SK-N-SH treated with all-trans-retinoic acid at 6 μM for 48 hours (cell line): ENCODE results near the gene TAX1BP3.

ENCODE experiments used
- ATAC-seq: fragments of 200-7000 bp; cut with Tn5 transposase; 3 replicates; pipeline ENCODE4 v1.9.1; 2020; ENCODE audit warnings: mild to moderate bottlenecking, moderate library complexity
- ARNTL ChIP-seq: fragments of 450-650 bp; formaldehyde crosslinking; IDR thresholded peaks from 2 replicates; pipeline ENCODE4 v1.5.0; 2020; ENCODE audit warnings: low read depth, mild to moderate bottlenecking, moderate library complexity, borderline replicate concordance
- BACH2 ChIP-seq: fragments of 250-450 bp; sonication (Bioruptor Pico); IDR thresholded peaks from 2 replicates; pipeline ENCODE4 v1.9.0; 2021; ENCODE audit warnings: mild to moderate bottlenecking, borderline replicate concordance
- CREB5 ChIP-seq: fragments of 250-450 bp; sonication (Bioruptor Pico); IDR thresholded peaks from 2 replicates; pipeline ENCODE4 v1.5.1; 2020; ENCODE audit warnings: low read depth, mild to moderate bottlenecking, moderate library complexity
- ESRRG ChIP-seq: fragments of 250-450 bp; sonication (Bioruptor Pico); IDR thresholded peaks from 2 replicates; pipeline ENCODE4 v1.6.1; 2021; ENCODE audit warnings: mild to moderate bottlenecking
- GLIS3 ChIP-seq: fragments of 250-450 bp; sonication (Bioruptor Pico); IDR thresholded peaks from 2 replicates; pipeline ENCODE4 v1.5.0; 2020; ENCODE audit warnings: mild to moderate bottlenecking, moderate library complexity
- ISL1 ChIP-seq: fragments of 250-450 bp; sonication (Bioruptor Pico); IDR thresholded peaks from 2 replicates; pipeline ENCODE4 v2.1.2; 2022; ENCODE audit warnings: mild to moderate bottlenecking, moderate library complexity
- OSR1 ChIP-seq: fragments of 250-450 bp; sonication (Bioruptor Pico); IDR thresholded peaks from 2 replicates; pipeline ENCODE4 v1.8.0; 2022; ENCODE audit warnings: moderate library complexity, mild to moderate bottlenecking, inconsistent platforms
- PATZ1 ChIP-seq: fragments of 250-450 bp; sonication (Bioruptor Pico); IDR thresholded peaks from 2 replicates; pipeline ENCODE4 v1.8.0; 2020; ENCODE audit warnings: mild to moderate bottlenecking, moderate library complexity, borderline replicate concordance
- PPARA ChIP-seq: fragments of 250-450 bp; sonication (Bioruptor Pico); IDR thresholded peaks from 2 replicates; pipeline ENCODE4 v1.5.0; 2020; ENCODE audit warnings: mild to moderate bottlenecking, borderline replicate concordance
- RARB ChIP-seq: fragments of 250-450 bp; sonication (Bioruptor Pico); IDR thresholded peaks from 2 replicates; pipeline ENCODE4 v1.8.0; 2021; ENCODE audit warnings: mild to moderate bottlenecking, moderate library complexity
- SNAI2 ChIP-seq: fragments of 250-450 bp; sonication (Bioruptor Pico); IDR thresholded peaks from 2 replicates; pipeline ENCODE4 v1.5.0; 2020; ENCODE audit warnings: mild to moderate bottlenecking, moderate library complexity
- TCF4 ChIP-seq: fragments of 250-450 bp; sonication (Bioruptor Pico); IDR thresholded peaks from 2 replicates; pipeline ENCODE4 v1.8.0; 2021; ENCODE audit warnings: mild to moderate bottlenecking, moderate library complexity, borderline replicate concordance
- TOX ChIP-seq: fragments of 250-450 bp; sonication (Bioruptor Pico); IDR thresholded peaks from 2 replicates; pipeline ENCODE4 v1.8.0; 2021; ENCODE audit warnings: mild to moderate bottlenecking, moderate library complexity, borderline replicate concordance
- TSHZ2 ChIP-seq: fragments of 250-450 bp; sonication (Bioruptor Pico); IDR thresholded peaks from 2 replicates; pipeline ENCODE4 v1.5.0; 2020; ENCODE audit warnings: mild to moderate bottlenecking, moderate library complexity
- ZC3H10 ChIP-seq: fragments of 250-450 bp; sonication (Bioruptor Pico); IDR thresholded peaks from 2 replicates; pipeline ENCODE4 v1.5.1; 2021; ENCODE audit warnings: mild to moderate bottlenecking, moderate library complexity
- ZFP3 ChIP-seq: fragments of 250-450 bp; sonication (Bioruptor Pico); IDR thresholded peaks from 2 replicates; pipeline ENCODE4 v1.5.0; 2020; ENCODE audit warnings: mild to moderate bottlenecking, moderate library complexity
- ZFP30 ChIP-seq: fragments of 450-650 bp; formaldehyde crosslinking; IDR thresholded peaks from 2 replicates; pipeline ENCODE4 v1.5.0; 2022; ENCODE audit warnings: mild to moderate bottlenecking, moderate library complexity
- ZNF565 ChIP-seq: fragments of 450-650 bp; formaldehyde crosslinking; conservative IDR thresholded peaks from 2 replicates; pipeline ENCODE4 v1.5.0; 2020; ENCODE audit warnings: low read depth, mild to moderate bottlenecking, moderate library complexity
- ZNF70 ChIP-seq: fragments of 450-650 bp; formaldehyde crosslinking; IDR thresholded peaks from 2 replicates; pipeline ENCODE4 v1.5.0; 2020; ENCODE audit warnings: mild to moderate bottlenecking, moderate library complexity
- ZNF8 ChIP-seq: fragments of 450-650 bp; formaldehyde crosslinking; IDR thresholded peaks from 2 replicates; pipeline ENCODE4 v1.5.0; 2020; ENCODE audit warnings: mild to moderate bottlenecking, moderate library complexity
- TF ChIP-seq, protein P1 (sequence below): fragments of 250-450 bp; sonication (Bioruptor Pico); IDR thresholded peaks from 2 replicates; pipeline ENCODE4 v1.5.1; 2021; ENCODE audit warnings: mild to moderate bottlenecking, moderate library complexity
- TF ChIP-seq, protein P2 (sequence below): fragments of 250-450 bp; sonication (Bioruptor Pico); IDR thresholded peaks from 2 replicates; pipeline ENCODE4 v1.8.0; 2021; ENCODE audit warnings: low read depth, mild to moderate bottlenecking, moderate library complexity, borderline replicate concordance

Gene TAX1BP3

DNA sequence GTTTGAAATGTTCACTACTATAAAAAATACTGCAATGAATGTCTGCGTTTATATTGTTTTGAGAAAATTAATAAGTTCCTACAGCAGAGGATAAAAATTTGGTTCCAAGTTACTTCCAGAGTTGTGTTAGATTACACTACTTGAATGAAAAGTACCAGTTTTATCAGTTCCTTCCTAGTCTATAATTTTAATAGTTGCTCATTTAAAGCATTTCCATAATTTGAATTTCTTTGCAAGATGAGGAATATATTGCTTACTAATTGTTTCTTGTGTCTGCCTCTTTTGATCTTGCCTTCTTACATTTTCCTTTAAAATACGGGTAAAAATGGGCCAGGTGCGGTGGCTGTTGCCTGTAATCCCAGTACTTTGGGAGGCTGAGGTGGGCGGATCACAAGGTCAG, 4.2 kb upstream of the TAX1BP3 start (continued):
- no peak for TF ChIP-seq TOX (CRISPR knock-in tag)
- TF ChIP-seq ZFP3 (CRISPR knock-in tag) = no peak
- TF ChIP-seq ARNTL (CRISPR knock-in tag) = no peak
- no peak for TF ChIP-seq ZFP30
- TF ChIP-seq ZNF8 (CRISPR knock-in tag) = no peak
- TF ChIP-seq, protein P1, sequence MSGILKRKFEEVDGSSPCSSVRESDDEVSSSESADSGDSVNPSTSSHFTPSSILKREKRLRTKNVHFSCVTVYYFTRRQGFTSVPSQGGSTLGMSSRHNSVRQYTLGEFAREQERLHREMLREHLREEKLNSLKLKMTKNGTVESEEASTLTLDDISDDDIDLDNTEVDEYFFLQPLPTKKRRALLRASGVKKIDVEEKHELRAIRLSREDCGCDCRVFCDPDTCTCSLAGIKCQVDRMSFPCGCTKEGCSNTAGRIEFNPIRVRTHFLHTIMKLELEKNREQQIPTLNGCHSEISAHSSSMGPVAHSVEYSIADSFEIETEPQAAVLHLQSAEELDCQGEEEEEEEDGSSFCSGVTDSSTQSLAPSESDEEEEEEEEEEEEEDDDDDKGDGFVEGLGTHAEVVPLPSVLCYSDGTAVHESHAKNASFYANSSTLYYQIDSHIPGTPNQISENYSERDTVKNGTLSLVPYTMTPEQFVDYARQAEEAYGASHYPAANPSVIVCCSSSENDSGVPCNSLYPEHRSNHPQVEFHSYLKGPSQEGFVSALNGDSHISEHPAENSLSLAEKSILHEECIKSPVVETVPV (CRISPR knock-in tag) = no peak
- TF ChIP-seq ZNF70 (CRISPR knock-in tag) = no peak
- no peak for TF ChIP-seq ISL1 (CRISPR knock-in tag)
- TF ChIP-seq, protein P2, sequence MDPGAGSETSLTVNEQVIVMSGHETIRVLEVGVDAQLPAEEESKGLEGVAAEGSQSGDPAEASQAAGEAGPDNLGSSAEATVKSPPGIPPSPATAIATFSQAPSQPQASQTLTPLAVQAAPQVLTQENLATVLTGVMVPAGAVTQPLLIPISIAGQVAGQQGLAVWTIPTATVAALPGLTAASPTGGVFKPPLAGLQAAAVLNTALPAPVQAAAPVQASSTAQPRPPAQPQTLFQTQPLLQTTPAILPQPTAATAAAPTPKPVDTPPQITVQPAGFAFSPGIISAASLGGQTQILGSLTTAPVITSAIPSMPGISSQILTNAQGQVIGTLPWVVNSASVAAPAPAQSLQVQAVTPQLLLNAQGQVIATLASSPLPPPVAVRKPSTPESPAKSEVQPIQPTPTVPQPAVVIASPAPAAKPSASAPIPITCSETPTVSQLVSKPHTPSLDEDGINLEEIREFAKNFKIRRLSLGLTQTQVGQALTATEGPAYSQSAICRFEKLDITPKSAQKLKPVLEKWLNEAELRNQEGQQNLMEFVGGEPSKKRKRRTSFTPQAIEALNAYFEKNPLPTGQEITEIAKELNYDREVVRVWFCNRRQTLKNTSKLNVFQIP (CRISPR knock-in tag) = no peak
- no peak for TF ChIP-seq SNAI2

- TF ChIP-seq TSHZ2 (no peak), PPARA (no peak), ZFP30 (no peak), OSR1 (CRISPR knock-in tag) (no peak), ZC3H10 (CRISPR knock-in tag) (no peak), ARNTL (CRISPR knock-in tag) (no peak), ESRRG (CRISPR knock-in tag) (no peak), RARB (CRISPR knock-in tag) (no peak), ISL1 (CRISPR knock-in tag) (no peak), SNAI2 (no peak), ZFP3 (CRISPR knock-in tag) (no peak), TCF4 (CRISPR knock-in tag) (no peak), PATZ1 (CRISPR knock-in tag) (no peak), ZNF565 (CRISPR knock-in tag) (no peak), BACH2 (CRISPR knock-in tag) (no peak), TOX (CRISPR knock-in tag) (no peak), ZNF70 (CRISPR knock-in tag) (no peak), GLIS3 (CRISPR knock-in tag) (no peak), CREB5 (CRISPR knock-in tag) (no peak)
- no peak for ATAC-seq
Observed at GRCh38 chr17:3669548-3669947, 1.2 kb upstream of the TAX1BP3 start.

GRCh38 chr17:3669085-3669347, 638 bp upstream of the TAX1BP3 start:
- TF ChIP-seq ZNF8 (CRISPR knock-in tag) = no peak
- TF ChIP-seq ZFP30 = no peak
- TF ChIP-seq ISL1 (CRISPR knock-in tag) = no peak
- no peak for TF ChIP-seq ZC3H10 (CRISPR knock-in tag)
- ATAC-seq = no peak
